ENCODE measurements around the gene EPM2A.
"Not testable (repeated sequence)": the region's sequence is repeated elsewhere in the genome, so short reads cannot be mapped to it uniquely, and the experiment has no call there.

The EPM2A gene

GRCh38 chr6:145743332-145743731 lies 8.0 kb upstream of the EPM2A start:
- FAIRE-seq, result no peak
- TF ChIP-seq, protein P1, sequence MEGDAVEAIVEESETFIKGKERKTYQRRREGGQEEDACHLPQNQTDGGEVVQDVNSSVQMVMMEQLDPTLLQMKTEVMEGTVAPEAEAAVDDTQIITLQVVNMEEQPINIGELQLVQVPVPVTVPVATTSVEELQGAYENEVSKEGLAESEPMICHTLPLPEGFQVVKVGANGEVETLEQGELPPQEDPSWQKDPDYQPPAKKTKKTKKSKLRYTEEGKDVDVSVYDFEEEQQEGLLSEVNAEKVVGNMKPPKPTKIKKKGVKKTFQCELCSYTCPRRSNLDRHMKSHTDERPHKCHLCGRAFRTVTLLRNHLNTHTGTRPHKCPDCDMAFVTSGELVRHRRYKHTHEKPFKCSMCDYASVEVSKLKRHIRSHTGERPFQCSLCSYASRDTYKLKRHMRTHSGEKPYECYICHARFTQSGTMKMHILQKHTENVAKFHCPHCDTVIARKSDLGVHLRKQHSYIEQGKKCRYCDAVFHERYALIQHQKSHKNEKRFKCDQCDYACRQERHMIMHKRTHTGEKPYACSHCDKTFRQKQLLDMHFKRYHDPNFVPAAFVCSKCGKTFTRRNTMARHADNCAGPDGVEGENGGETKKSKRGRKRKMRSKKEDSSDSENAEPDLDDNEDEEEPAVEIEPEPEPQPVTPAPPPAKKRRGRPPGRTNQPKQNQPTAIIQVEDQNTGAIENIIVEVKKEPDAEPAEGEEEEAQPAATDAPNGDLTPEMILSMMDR (IDR thresholded peaks at IDR 0.05; ENCODE audit: insufficient read depth, missing control alignments), result no peak
- no peak for DNase-seq (ENCODE audit: insufficient read length, low spot score)

GRCh38 chr6:145742472-145742871 lies 7.2 kb upstream of the EPM2A start:
- not testable (repeated sequence) for DNase-seq (ENCODE audit: insufficient read length, low spot score); FAIRE-seq

- not testable (repeated sequence) for FAIRE-seq; DNase-seq (ENCODE audit: insufficient read length, low spot score)
Observed at GRCh38 chr6:145739685-145740084, 4.4 kb upstream of the EPM2A start.

DNA sequence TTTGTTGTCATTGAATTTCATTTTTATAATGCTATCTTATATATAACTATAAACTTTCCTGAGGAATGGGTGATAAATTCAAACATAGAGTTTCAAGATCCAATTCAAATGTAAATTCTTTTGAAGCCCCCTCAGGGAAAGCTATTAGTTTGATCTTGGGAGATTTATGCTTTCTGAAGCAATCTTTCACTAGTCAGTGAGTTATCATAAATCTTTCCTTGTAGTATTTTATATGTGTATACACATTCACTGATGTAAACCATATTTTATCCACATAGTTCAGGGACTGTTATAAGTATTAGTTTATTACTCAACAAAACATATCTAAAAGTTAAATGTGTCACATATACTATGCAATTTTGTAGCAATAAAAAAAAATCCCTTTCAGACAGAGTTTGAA lies 2.9 kb upstream of the EPM2A start:
- FAIRE-seq (no peak), DNase-seq (ENCODE audit: insufficient read length, low spot score) (no peak)
- TF ChIP-seq, protein P1 (IDR thresholded peaks at IDR 0.05; ENCODE audit: insufficient read depth, missing control alignments), result no peak

DNA sequence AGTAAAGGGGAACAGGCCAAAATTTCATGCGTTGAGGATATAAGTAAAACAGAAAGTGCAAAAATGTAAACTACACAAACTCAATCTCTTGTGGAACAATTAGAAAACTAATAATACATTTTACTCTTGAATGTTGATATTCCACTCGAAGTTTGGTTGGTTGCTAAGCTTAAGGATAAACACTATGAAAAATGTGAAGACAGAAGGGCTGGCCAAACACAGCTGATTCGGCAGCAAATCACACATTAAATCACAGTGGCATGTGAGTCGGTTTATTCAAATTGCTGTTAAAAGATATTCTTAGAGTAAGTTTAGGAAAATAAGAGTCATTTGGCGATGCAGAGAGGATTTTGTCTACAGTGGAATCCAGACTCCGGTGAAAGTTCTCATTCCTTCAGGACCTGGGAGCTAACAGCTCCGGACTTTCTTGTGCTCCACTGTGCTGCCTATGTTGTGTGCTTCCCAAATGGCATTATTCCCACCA lies 1.4 kb upstream of the EPM2A start:
- DNase-seq (ENCODE audit: insufficient read length, low spot score), result no peak
- TF ChIP-seq, protein P1 (IDR thresholded peaks at IDR 0.05; ENCODE audit: insufficient read depth, missing control alignments), result no peak
- no peak for FAIRE-seq

DNA sequence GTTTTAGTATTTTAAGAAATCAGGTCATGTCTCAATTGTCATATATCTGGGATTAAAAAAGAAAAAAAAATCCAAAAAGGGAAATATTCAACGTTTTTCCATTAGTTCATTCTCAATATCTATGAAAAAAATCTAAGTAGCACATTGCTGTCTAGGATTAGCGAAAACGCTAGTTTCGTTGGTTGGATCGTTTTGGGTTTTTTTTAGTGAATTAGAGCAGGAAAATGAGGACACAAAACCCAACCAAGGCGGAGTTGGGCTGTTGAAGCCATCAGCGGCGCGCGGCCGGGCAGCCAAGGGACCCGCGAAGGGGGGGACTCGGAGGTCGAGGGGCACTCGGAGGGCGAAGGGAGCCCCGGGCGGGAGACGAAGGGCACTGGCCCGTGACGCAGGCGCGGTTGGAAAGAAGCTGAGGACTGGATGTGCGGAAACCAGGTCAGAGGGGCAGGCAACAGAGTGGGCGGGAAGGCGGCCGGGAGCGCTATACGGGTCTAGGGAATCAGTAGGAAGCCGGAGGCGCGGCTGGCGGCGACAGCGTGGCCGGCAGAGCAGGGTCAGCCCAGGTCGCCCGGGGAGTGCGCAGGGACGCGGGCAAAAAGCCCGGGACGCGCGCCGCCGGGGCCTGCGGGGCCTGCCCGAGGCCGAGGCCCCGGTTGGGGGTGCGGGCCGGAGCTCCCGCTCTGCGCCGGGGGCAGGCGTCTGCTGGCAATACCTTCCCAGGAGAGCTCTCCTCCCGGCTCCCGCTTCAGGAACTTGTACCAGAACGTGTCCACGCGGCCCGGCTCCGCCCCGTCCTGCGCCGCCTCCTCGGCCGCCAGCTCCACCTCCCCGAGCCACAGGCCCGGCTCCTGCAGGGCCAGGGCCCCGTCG lies 599 bp downstream of the EPM2A start:
- FAIRE-seq (no peak), DNase-seq (ENCODE audit: insufficient read length, low spot score) (peak; percentile 19)

GRCh38 chr6:145733810-145734209 lies 1.5 kb downstream of the EPM2A start:
- TF ChIP-seq, protein P1 (IDR thresholded peaks at IDR 0.05; ENCODE audit: insufficient read depth, missing control alignments), result no peak
- DNase-seq (ENCODE audit: insufficient read length, low spot score) (no peak), FAIRE-seq (peak; percentile 29)

More for the DNA sequence above, 599 bp downstream of the EPM2A start:
- TF ChIP-seq, protein P1 (IDR thresholded peaks at IDR 0.05; ENCODE audit: insufficient read depth, missing control alignments), result no peak

- DNase-seq (ENCODE audit: insufficient read length, low spot score) (no peak), FAIRE-seq (no peak)
Observed at GRCh38 chr6:145733207-145733606, 2.1 kb downstream of the EPM2A start.

More at GRCh38 chr6:145733207-145733606, 2.1 kb downstream of the EPM2A start:
- TF ChIP-seq, protein P1 (IDR thresholded peaks at IDR 0.05; ENCODE audit: insufficient read depth, missing control alignments), result no peak
